ENCODE measurements around the gene ARHGAP1. TPM values are rescaled to one million over a fixed set of nuclear protein-coding genes. Genes with fewer than 3 reads are reported as not detected.

The ARHGAP1 gene
- total RNA-seq, 1 donor from 2014 or later, result 18.5 TPM

DNA sequence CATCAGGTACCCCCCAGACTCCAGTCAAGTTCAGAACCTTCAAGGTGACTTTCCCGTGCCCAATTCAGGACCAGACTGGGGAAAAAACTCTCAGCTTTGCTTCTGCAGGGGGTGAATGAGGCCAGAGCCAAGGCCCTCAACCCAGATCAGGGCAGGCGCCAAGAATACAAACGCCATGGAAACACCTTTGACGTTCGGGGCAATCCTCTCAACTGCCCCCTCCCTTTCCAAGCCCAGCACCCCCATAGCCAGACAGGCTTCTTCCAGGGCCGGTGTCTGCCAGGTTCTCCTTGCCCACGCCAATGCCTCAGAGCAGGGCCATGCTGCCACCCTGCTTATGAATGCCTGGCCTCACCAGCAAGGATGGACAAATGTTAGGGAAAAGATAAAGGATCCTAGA lies 5.8 kb downstream of the ARHGAP1 start:
- DNase-seq (ENCODE audit: low read depth, low spot score), result no peak

DNA sequence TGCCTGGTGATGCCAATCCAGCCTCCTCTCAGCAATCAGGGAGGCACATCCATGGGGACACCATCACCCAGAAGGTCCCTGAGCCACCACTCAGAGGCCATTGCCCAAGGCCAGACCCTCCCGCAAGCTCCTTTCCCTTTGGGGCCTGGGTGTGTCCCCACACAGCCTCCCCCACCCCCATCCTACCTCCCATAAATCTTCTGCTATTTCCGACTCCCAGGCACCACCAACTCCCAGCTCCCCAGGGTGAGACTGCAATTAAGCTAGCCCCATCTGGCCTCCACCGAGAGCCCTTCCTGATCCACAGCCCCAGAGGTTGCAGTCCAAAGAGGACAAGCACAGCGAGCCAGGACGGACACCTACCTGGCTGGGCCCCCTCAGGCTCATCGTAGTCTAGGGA lies 6.3 kb downstream of the ARHGAP1 start:
- no peak for DNase-seq (ENCODE audit: low read depth, low spot score)

DNA sequence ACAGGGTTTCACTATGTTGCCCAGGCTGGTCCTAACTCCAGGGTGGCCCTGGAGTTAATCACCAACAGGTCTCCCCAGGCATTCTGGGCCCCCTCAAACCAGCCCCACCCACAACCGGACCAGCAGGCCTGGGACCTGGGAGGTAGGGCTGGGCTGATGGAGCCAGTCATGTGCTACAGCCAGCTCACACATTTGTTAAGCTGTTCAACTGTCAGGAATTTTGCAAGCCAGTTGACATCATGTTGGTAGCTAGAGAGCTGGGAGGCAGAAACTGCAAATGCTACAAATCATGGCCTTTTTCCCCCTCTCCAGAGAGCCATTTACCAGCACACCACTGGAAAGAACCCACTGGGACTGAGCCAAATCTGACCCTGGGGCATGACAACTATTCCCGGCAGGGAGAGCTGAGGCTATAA lies 6.8 kb downstream of the ARHGAP1 start:
- no peak for DNase-seq (ENCODE audit: low read depth, low spot score)

DNA sequence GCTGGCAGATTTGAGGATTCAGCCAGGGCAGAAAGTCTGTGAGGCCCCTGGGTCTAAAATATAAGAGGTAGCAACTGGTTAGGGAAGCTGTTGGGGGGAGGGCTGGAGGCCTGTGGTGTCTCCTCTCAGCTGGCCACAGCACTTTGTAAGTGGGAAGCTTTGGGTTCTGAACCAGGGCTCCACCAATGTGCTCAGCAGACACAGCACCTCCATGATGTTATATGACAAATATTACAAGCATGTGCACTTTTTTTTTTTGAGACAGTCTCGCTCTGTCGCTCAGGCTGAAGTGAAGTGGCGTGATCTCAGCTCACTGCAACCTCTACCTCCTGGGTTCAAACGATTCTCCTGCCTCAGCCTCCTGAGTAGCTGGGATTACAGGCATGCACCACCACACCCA lies 8.0 kb downstream of the ARHGAP1 start:
- no peak for DNase-seq (ENCODE audit: low read depth, low spot score)

DNA sequence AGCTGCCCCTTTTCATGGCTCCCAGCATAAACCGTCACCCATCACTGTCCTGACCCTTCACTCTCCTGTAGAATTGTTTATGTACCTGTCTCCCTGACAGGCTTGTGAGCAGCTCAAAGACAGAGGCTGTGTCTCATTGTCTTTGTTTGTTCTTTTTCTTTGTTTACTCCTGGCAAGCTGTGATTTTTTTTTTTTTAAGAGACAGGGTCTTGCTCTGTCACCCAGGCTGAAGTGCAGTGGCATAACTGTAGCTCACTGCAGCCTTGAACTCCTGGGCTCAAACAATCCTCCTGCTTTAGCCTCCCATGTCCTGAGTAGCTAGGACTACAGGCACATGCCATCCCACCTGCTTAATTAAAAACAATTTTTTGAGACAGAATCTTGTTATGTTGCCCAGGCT lies 9.7 kb downstream of the ARHGAP1 start:
- DNase-seq (ENCODE audit: low read depth, low spot score), result no peak

DNA sequence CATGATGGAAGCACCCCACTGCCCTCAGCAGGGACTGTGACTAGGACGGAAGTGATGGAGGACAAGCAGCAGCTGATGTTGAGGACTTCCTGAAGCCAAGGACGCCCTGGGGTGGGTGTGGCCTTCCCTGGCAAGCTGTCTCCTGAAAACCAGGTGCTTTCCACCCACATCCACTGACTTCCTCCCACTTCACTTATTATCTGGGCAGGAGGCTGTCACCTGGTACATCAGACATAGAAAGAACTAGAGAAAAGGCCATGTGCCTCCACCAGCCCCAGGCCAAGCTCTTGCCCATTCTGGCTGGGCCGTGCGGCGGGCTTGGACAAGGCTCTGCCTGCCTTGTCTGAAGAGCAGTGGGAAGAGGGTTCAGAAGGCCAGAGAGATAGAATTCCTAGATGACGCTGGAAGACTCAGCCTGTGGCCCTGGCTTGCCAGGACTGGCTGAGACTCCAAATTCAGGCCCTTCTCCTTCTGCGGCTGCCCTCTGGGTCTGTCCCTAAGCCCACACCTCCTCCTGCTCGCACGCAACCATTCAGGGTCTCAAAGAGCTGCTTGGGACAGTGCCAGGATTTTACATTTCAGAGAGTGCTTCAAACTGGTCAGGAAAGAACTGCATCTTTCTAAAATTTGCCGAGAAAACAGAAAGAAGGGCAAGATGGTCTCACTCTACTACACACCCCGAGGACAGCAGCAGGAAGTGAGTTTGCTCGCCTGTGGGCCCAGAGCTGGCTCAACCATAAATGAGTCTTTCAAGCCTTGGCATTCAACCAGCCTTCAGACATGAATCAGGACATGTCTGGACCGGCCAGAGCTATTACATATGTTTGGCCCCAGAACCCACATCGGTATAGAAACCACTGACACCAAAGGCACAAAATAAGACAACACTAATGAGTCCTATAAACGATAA lies 13.3 kb downstream of the ARHGAP1 start:
- no peak for DNase-seq (ENCODE audit: low read depth, low spot score)

DNA sequence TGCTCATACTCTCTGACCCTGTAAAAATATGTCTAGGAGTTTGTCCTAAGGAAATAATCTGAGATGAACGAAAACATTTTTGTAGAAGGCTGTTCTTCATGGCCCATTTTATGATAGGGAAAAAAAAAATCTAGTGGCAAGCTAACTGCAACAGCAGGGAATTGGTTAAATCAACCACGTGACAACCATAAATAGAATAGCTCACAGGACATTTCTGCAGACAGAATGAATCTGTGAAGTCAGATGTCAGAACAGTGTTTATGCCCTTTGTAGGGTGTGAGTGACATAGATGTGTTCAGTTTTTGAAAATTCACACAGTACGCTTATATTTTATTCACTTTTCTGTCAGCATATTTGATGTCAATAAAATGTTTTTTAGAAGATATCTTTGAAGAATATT lies 16.1 kb downstream of the ARHGAP1 start:
- DNase-seq (ENCODE audit: low read depth, low spot score), result no peak

DNA sequence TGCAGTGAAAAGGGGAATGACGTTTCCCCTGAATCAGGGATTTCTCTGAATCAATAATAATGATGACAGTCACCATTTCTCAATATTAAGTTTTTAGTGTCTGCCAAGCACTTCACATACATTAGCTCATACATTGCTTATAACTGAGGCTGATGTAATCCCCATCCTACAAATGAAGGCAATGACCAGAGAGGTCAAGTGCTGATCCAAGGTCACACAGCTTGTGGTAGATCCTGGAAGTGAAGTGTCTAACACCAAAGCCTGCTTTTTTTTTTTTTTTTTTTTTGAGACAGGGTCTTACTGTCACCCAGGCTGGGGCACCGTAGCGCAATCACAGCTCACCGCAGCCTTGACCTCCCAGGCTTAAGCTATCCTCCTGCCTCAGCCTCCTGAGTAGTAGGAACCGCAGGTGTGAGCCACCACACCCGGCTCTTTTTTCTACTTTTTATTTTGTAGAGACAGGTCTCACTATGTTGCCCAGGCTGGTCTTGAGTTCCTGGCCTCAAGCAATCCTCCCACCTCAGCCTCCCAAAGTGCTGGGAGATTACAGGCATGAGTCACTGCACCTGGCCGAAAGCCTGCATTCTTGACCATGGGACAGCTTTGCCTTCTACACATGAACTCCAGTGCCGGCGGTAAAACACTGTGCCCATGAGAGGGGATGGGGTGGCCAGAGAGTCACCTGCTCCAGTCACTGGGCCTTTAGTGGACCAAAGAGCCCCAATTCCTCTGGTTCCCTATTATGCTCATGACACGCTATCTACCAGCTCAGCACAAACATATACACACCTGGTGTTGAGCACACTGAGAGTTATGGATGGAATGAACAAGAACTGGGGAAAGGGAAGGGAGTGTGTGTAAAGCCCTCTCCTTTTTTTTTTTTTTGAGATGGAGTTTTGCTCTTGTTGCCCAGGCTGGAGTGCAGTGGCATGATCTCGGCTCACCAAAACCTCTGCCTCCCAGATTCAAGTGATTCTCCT lies 17.4 kb downstream of the ARHGAP1 start:
- no peak for DNase-seq (ENCODE audit: low read depth, low spot score)

DNA sequence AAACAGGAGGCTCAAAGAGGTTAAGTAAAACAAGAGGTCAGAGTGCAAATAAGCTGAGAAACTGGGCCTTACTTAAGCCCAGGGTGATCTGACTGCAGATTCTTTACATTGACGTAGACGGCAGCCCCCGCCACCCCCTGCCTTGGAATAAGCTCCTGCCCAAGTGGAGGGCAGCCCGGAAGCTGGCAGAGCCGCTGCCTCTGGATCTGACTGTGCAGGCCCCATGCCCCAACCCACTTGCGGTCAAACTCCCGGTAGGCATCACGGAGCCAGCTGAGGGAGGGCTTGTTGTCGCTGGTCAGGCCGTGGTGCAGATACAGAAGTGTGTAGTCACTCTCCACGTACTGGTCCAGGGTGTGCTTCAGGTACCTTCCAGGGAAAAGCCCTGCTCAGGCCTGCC lies 18.6 kb downstream of the ARHGAP1 start:
- DNase-seq (ENCODE audit: low read depth, low spot score), result no peak

DNA sequence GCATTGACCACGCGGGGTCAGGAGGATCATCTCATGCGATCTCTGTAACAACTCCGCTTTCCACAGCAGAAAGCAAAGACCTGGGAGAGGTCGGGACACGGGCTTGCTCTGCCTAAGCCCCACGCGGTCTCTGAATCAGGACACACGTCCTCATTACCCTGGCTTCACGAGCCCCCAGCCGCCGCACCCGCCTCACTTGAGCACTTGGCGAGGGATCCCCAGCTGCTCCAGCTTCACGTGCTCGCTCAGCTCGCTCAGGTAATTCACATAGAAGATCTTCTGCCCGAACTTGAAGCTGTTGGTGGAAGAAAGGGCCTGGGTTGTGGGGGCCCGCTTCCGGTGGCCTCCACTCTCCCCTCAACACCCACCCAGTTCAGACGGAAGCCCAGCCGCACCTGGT lies 19.6 kb downstream of the ARHGAP1 start:
- DNase-seq (ENCODE audit: low read depth, low spot score), result no peak

DNA sequence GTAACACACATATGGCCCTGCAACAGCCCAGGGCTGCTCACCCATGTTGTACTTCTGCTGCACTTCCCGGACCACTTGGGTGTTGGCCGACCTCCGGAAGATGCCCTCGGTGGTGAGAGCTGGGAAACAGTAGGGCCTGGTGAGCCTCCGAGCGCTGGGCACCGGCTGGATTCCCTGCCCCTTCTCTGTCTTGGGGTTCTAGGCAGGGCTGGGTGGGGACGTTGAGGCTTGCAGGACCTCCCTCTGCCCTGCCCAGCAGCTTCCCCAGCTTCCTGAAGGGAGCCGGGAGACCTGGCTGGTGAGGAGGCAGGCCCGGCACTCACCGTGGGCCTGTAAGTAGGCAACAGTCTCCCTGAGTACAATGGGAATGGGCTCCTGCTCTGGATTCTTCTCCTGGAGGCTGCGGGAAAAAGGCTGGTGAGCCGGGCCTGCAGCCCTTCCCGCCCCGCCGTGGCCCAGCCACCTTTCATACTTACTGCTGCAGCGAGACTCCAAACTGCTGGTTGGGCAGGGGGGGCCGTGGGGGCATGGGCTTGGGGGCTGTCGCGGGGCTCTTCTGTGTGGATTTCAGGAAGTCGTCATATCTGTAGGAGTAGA lies 20.2 kb downstream of the ARHGAP1 start:
- DNase-seq (ENCODE audit: low read depth, low spot score), result no peak

DNA sequence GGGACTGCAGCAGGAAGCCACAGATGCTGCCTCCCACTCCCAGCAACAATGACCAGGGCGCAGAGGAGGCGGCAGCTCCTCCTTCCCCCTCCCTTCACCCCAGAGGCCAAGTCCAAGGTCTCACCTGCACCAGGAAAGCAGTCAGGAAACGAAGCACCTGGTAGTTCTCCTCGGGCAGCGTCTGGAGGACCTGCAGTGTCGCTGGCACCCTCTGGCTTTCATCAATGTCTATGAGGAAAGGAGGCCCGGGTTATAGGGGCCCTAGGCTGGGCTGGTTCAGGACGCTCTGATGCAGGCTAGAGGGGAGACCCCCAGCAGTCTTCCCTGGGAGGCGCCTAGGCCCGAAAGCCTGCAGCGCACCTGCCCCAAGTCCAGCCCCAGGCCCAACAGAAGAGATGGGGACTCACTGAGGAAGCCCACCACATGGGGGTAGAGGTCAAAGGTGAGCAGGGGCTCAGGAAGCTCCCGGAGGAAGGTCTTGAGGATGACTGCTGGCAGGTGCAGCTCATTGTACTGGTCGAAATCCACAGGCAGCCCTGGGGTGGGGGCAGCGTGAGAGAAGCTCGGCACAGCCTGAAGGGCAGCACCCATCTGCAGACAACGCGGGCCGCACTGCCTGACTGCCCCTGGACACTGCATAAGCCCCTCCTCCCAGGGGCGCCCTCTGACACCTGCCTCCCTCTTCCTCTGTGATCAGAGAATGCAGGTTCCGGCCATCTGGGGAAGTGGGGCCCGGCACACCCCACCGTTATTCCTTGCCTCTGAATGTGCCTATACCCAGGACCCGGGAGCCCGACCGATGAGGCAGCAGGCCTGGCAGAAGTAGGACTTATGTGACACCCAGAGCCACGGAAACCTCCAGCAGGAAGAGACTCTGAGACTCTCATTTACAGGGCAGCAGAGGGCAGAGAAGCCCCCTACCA lies 20.9 kb downstream of the ARHGAP1 start:
- DNase-seq (ENCODE audit: low read depth, low spot score), result no peak

DNA sequence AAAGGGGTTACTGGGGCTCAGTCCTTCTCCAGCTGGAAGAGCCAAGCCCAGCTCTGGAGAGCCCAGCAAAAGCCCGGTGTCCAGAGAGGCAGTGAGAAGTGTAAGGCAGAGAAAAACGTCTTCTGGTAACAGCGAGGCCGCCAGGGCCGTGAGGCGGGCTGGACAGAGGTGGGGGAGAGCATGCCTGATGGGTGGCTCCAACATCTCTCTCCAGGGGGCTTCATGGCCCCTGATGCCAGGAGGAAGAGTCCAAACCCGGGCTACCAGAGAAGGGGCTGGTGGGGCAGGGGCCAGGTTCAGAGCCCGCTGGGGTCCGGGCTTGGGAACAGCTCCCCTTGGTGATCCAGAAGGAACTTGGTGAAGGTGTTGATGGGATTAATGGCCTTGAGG lies 21.7 kb downstream of the ARHGAP1 start:
- no peak for DNase-seq (ENCODE audit: low read depth, low spot score)

DNA sequence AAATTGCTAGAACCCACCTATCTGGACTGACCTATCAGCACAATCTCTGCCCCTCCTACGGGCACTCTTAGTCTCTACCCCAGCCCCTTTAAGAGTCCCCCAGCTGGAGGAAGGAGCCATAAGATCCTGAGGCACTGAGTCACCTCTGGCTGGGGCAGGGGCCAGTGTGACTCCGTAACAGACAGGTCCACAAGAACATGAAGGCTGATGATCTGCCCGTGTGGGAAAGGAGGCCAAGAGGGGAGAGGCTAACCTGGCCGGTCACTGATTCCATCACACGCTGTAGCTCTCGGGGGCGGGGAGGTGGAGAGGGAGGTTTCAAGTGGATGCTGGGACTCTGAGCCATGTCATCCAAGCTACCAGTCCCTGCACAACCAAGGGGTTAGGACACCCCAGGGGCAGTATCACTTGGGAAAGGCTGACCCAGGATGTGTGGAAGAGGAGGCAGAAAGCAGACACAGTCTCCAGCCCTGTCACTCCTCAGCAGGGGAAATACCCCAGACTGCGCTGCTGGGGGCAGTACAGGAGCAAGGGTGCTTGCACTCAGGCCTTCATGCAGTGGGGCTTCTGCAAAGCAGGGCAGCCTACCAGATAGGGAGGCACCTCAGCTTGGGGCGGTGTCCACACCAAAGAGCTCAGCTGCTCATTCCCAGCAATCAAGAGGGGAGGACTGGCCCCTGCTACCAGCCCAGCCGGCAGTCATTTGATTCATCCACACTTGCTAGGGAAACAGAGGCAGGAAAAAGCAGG lies 22.3 kb downstream of the ARHGAP1 start:
- no peak for DNase-seq (ENCODE audit: low read depth, low spot score)

DNA sequence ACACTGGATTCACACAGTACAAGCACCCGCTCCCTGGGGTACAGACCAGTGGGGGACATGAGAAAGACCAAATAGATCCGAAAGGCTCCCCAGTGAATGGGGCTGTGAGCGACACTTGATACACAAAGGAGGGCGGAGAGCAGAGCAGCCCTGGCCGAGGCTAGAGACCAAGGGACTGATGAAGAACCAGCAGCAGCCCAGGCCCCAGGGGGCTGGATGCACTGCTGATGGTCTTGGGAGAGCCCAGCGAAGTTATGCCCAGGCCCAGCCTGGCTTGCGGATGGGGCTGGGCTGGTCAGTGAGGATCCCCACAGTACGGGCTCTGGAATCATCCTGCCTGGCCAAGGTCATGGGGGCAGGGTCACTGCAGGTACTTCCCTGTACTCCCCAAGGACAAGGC lies 23.2 kb downstream of the ARHGAP1 start:
- DNase-seq (ENCODE audit: low read depth, low spot score), result no peak

DNA sequence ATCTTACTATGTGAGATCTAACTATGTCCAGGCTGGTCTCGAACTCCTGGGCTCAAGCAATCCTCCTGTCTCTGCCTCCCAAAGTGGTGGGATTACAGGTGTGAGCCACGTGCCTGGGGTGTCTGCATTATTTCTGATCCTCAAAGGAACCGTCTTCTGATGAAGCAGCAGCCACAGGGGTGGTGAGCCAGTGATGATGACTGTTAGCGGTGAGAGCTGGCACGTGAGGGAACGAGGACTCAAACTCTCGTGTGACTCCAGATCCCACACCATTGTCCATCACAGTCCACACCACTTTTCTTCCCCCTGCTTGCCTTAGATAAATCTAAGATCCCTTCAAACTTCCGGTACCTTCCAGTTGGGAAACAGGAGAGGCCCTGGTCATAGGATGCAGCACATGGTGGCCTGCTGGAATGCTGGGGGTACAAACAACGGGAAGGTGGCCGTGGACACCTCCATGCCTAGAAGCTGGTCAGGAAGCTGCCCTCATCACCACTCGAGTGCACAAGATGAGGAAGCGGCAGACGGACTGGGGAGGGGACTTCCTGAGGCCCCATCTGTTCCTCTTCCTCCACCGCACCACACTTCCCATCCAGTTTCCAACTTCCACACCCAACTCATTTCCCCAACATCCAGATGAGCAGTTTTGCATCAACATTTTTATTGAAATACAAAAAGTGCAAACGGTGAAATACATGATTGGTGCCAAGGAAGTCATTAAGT lies 23.8 kb downstream of the ARHGAP1 start:
- no peak for DNase-seq (ENCODE audit: low read depth, low spot score)

DNA sequence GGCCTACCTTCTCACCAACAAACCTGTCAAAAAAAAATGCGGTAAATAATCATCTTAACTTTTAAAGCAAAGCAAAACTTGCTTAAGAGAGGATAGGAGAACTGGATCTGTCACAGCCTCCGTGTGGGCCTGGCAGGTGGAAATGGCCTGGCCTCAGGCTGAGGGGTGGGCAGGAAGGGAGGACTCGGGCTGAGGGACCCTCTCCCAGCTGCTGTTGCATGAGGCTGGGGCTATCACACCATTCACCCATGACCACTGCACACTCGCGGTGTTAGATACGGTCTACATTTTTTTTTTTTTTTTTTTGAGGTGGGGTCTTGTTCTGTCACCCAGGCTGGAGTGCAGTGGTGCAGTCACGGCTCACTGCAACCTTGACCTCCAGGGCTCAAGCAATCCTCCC lies 24.5 kb downstream of the ARHGAP1 start:
- DNase-seq (ENCODE audit: low read depth, low spot score), result no peak

DNA sequence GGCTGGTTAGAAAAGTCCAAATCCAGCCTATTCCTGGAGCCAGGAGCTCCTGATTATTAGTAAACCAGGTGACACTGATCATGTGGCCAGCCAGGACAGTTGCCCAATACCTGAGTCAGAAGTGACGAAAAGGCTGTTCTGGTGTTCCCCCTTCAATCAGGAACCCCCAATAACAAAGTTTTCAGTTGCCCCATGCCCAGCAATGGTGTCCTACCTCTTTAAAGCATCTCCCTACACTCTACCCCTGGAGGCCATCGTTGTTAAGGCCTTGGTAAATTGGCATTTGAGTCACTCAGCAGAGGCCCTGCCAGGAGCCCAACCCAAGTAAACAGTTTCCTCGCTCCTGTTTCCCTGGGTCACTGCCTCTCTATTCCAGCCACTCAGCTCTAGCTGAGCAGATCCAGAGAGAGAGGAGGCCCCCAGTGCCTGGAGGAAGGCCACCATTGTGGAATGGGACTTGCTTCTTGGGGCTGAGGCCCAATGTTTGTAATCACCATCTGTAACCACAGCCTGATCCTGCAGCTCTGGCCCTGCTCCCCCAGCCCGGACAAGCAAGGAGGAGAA lies 25.0 kb downstream of the ARHGAP1 start:
- DNase-seq (ENCODE audit: low read depth, low spot score), result no peak
